ENCODE results near the gene COPS7A. TPM values are rescaled to one million over a fixed set of nuclear protein-coding genes. Genes with fewer than 3 reads are reported as not detected.

COPS7A gene
- total RNA-seq, 1 experiment from 2014 or later, result 39.2 TPM

Small RNA genes within 50 kb of the gene (small RNA-seq; reads per million reads assigned to genes)
- gene RNU6-781P, result not detected

Other genes with a start within 250 kb of the COPS7A start
- gene MRPL51, start 230.8 kb upstream of the COPS7A start, total RNA-seq (2014; rRNA removed; shearing (Covaris generic); ENCODE audit: low replicate concordance), result 171 and 201 TPM in 2 replicates
- gene NCAPD2, start 229.9 kb upstream of the COPS7A start, total RNA-seq (2014; rRNA removed; shearing (Covaris generic); ENCODE audit: low replicate concordance), result 103 and 124 TPM in 2 replicates
- gene GAPDH, start 189.5 kb upstream of the COPS7A start, total RNA-seq (2014; rRNA removed; shearing (Covaris generic); ENCODE audit: low replicate concordance), result 13,828 and 17,952 TPM in 2 replicates
- 8.2 and 14.5 TPM in 2 replicates for gene IFFO1, start 168.0 kb upstream of the COPS7A start, total RNA-seq (2014; rRNA removed; shearing (Covaris generic); ENCODE audit: low replicate concordance)
- gene NOP2, start 155.8 kb upstream of the COPS7A start, total RNA-seq (2014; rRNA removed; shearing (Covaris generic); ENCODE audit: low replicate concordance), result 66.2 and 85.7 TPM in 2 replicates
- 216 and 315 TPM in 2 replicates for gene CHD4, start 116.7 kb upstream of the COPS7A start, total RNA-seq (2014; rRNA removed; shearing (Covaris generic); ENCODE audit: low replicate concordance)
- gene LPAR5, start 88.1 kb upstream of the COPS7A start, total RNA-seq (2014; rRNA removed; shearing (Covaris generic); ENCODE audit: low replicate concordance), result 10.3 and 14.6 TPM in 2 replicates
- 2.2 and 4.2 TPM in 2 replicates for gene ACRBP, start 76.6 kb upstream of the COPS7A start, total RNA-seq (2014; rRNA removed; shearing (Covaris generic); ENCODE audit: low replicate concordance)
- 40.1 and 52.9 TPM in 2 replicates for gene ING4, start 60.9 kb upstream of the COPS7A start, total RNA-seq (2014; rRNA removed; shearing (Covaris generic); ENCODE audit: low replicate concordance)
- gene ZNF384, start 34.7 kb upstream of the COPS7A start, total RNA-seq (2014; rRNA removed; shearing (Covaris generic); ENCODE audit: low replicate concordance), result 35.5 and 39.2 TPM in 2 replicates
- gene PIANP, start 23.2 kb upstream of the COPS7A start, total RNA-seq (2014; rRNA removed; shearing (Covaris generic); ENCODE audit: low replicate concordance), result not detected in 2 replicates
- 183 and 263 TPM in 2 replicates for gene MLF2, start 29.1 kb downstream of the COPS7A start, total RNA-seq (2014; rRNA removed; shearing (Covaris generic); ENCODE audit: low replicate concordance)
- gene PTMS, start 42.3 kb downstream of the COPS7A start, total RNA-seq (2014; rRNA removed; shearing (Covaris generic); ENCODE audit: low replicate concordance), result 5.0 and 7.3 TPM in 2 replicates
- 0.22 and 0.32 TPM in 2 replicates for gene LAG3, start 48.5 kb downstream of the COPS7A start, total RNA-seq (2014; rRNA removed; shearing (Covaris generic); ENCODE audit: low replicate concordance)
- gene CD4, start 65.5 kb downstream of the COPS7A start, total RNA-seq (2014; rRNA removed; shearing (Covaris generic); ENCODE audit: low replicate concordance), result not detected in 2 replicates
- gene GPR162, start 97.8 kb downstream of the COPS7A start, total RNA-seq (2014; rRNA removed; shearing (Covaris generic); ENCODE audit: low replicate concordance), result not detected in 2 replicates
- gene P3H3, start 104.4 kb downstream of the COPS7A start, total RNA-seq (2014; rRNA removed; shearing (Covaris generic); ENCODE audit: low replicate concordance), result 3.1 and 8.3 TPM in 2 replicates
- 14.9 and 27.0 TPM in 2 replicates for gene GNB3, start 116.9 kb downstream of the COPS7A start, total RNA-seq (2014; rRNA removed; shearing (Covaris generic); ENCODE audit: low replicate concordance)
- gene CDCA3, start 127.2 kb downstream of the COPS7A start, total RNA-seq (2014; rRNA removed; shearing (Covaris generic); ENCODE audit: low replicate concordance), result 47.6 and 70.0 TPM in 2 replicates
- gene USP5, start 128.1 kb downstream of the COPS7A start, total RNA-seq (2014; rRNA removed; shearing (Covaris generic); ENCODE audit: low replicate concordance), result 36.9 and 66.6 TPM in 2 replicates
- 1,584 and 1,673 TPM in 2 replicates for gene TPI1, start 143.5 kb downstream of the COPS7A start, total RNA-seq (2014; rRNA removed; shearing (Covaris generic); ENCODE audit: low replicate concordance)
- 5.9 and 7.4 TPM in 2 replicates for gene SPSB2, start 149.3 kb downstream of the COPS7A start, total RNA-seq (2014; rRNA removed; shearing (Covaris generic); ENCODE audit: low replicate concordance)
- 8.7 and 9.7 TPM in 2 replicates for gene LRRC23, start 180.8 kb downstream of the COPS7A start, total RNA-seq (2014; rRNA removed; shearing (Covaris generic); ENCODE audit: low replicate concordance)
- 40.3 and 43.1 TPM in 2 replicates for gene ENO2, start 190.5 kb downstream of the COPS7A start, total RNA-seq (2014; rRNA removed; shearing (Covaris generic); ENCODE audit: low replicate concordance)
- gene ATN1, start 203.9 kb downstream of the COPS7A start, total RNA-seq (2014; rRNA removed; shearing (Covaris generic); ENCODE audit: low replicate concordance), result 8.8 and 11.7 TPM in 2 replicates
- gene RNU7-1, start 219.8 kb downstream of the COPS7A start, total RNA-seq (2014; rRNA removed; shearing (Covaris generic); ENCODE audit: low replicate concordance), result not detected in 2 replicates
- gene C12orf57, start 220.0 kb downstream of the COPS7A start, total RNA-seq (2014; rRNA removed; shearing (Covaris generic); ENCODE audit: low replicate concordance), result 264 and 402 TPM in 2 replicates
- 411 and 673 TPM in 2 replicates for gene PTPN6, start 227.3 kb downstream of the COPS7A start, total RNA-seq (2014; rRNA removed; shearing (Covaris generic); ENCODE audit: low replicate concordance)
- gene PHB2, start 246.6 kb downstream of the COPS7A start, total RNA-seq (2014; rRNA removed; shearing (Covaris generic); ENCODE audit: low replicate concordance), result 353 and 644 TPM in 2 replicates
- 56.6 and 71.1 TPM in 2 replicates for gene EMG1, start 246.9 kb downstream of the COPS7A start, total RNA-seq (2014; rRNA removed; shearing (Covaris generic); ENCODE audit: low replicate concordance)

Measured in Karpas-422 (cell line).